HepG2 (cell line): ENCODE results near the gene SYS1. TPM values are rescaled to one million over a fixed set of nuclear protein-coding genes. Genes with fewer than 3 reads are reported as not detected.

Experiments used
- HCFC1 ChIP-seq: fragments of 150-350 bp; IDR thresholded peaks from 2 replicates; pipeline ENCODE4 v1.6.1; 2014; ENCODE audit warnings: low read depth, low read length
- HNRNPH1 ChIP-seq: fragments of 200-400 bp; formaldehyde crosslinking; optimal IDR thresholded peaks from 2 replicates; pipeline ENCODE3; 2017; ENCODE audit warnings: mild to moderate bottlenecking, low read depth, low read length
- JUND ChIP-seq: sonication (generic); formaldehyde crosslinking; IDR thresholded peaks from 2 replicates; pipeline ENCODE4 v1.8.0; 2022; ENCODE audit warnings: mild to moderate bottlenecking, missing genetic modification reagents
- KMT2B ChIP-seq: IDR thresholded peaks from 2 replicates; pipeline ENCODE4 v1.6.1; 2016; ENCODE audit warnings: missing genetic modification reagents, missing compliant biosample characterization
- MAZ ChIP-seq, 2 experiments: sonication (generic) in 1 of 2; formaldehyde crosslinking in 1 of 2; IDR thresholded peaks; 2 replicates each; pipeline versions ENCODE4 v1.5.0 to v1.6.1; 2012 to 2020; ENCODE audit warnings: low read depth in 2 of 2, mild to moderate bottlenecking in 2 of 2, borderline replicate concordance in 1 of 2, improper control_type of control experiment in 1 of 2, low read length in 1 of 2, missing genetic modification reagents in 1 of 2, moderate library complexity in 1 of 2
- MYC ChIP-seq: sonication (generic); formaldehyde crosslinking; IDR thresholded peaks from 2 replicates; pipeline ENCODE4 v1.9.0; 2021; ENCODE audit warnings: missing genetic modification reagents, borderline replicate concordance
- POLR2AphosphoS2 ChIP-seq: IDR thresholded peaks from 2 replicates; pipeline ENCODE4 v1.6.1; 2011; ENCODE audit warnings: low read depth, low read length, improper control_type of control experiment
- PTBP1 ChIP-seq: fragments of 200-400 bp; formaldehyde crosslinking; IDR thresholded peaks from 2 replicates; pipeline ENCODE4 v1.6.1; 2018; ENCODE audit warnings: low read length, low read depth; ENCODE audit not compliant: poor library complexity, severe bottlenecking
- RBM39 ChIP-seq: fragments of 200-400 bp; formaldehyde crosslinking; IDR thresholded peaks from one replicate; pipeline ENCODE4 v1.6.1; 2018; ENCODE audit warnings: antibody characterized with exemption, mild to moderate bottlenecking, low read depth, low read length; ENCODE audit not compliant: poor library complexity, severe bottlenecking
- SMARCE1 ChIP-seq: fragments of 450-650 bp; IDR thresholded peaks from 2 replicates; pipeline ENCODE4 v1.6.1; 2017; ENCODE audit warnings: borderline replicate concordance
- SMC3 ChIP-seq: IDR thresholded peaks from 2 replicates; pipeline ENCODE4 v1.6.1; 2011; ENCODE audit warnings: low read length, improper control_type of control experiment
- TAF1 ChIP-seq: sonication (generic); formaldehyde crosslinking; IDR thresholded peaks from 2 replicates; pipeline ENCODE4 v1.4.0; 2020; ENCODE audit warnings: missing genetic modification reagents
- TAF15 ChIP-seq: fragments of 200-400 bp; formaldehyde crosslinking; IDR thresholded peaks from one replicate; pipeline ENCODE4 v1.6.1; 2018; ENCODE audit warnings: mild to moderate bottlenecking, low read depth, low read length; ENCODE audit not compliant: poor library complexity, severe bottlenecking
- ZFP36L1 ChIP-seq: sonication (generic); formaldehyde crosslinking; IDR thresholded peaks from 2 replicates; pipeline ENCODE4 v1.8.0; 2022; ENCODE audit warnings: mild to moderate bottlenecking, missing genetic modification reagents, moderate library complexity
- ZMYM4 ChIP-seq: sonication (generic); formaldehyde crosslinking; IDR thresholded peaks from 2 replicates; pipeline ENCODE4 v1.8.1; 2023; ENCODE audit warnings: mild to moderate bottlenecking, missing genetic modification reagents
- ZNF589 ChIP-seq: sonication (generic); formaldehyde crosslinking; conservative IDR thresholded peaks from 2 replicates; pipeline ENCODE4 v1.8.0; 2022; ENCODE audit warnings: mild to moderate bottlenecking, moderate library complexity, missing genetic modification reagents
- ZNF83 ChIP-seq: sonication (generic); formaldehyde crosslinking; IDR thresholded peaks from 2 replicates; pipeline ENCODE4 v1.4.0; 2020; ENCODE audit warnings: missing genetic modification reagents, mild to moderate bottlenecking, borderline replicate concordance
- polyA plus RNA-seq, 8 experiments: library from polyadenylated mRNA; depleted of rRNA in 3 of 8; stranded (reverse) in 7 of 8; unstranded in 1 of 8; fragments of >200 nt; fragmentation: Illumina TruSeq in 4 of 8; extraction: Trizol in 4 of 8; gene quantifications; 2 replicates each; pipeline versions ENCODE4 v1.2.1 to v1.2.3, GENCODE V29; 2011 to 2016; ENCODE audit warnings: low read depth in 4 of 8, missing spikeins in 1 of 8, mixed read lengths in 1 of 8; ENCODE audit not compliant: insufficient read depth in 1 of 8
- total RNA-seq, 5 experiments: library from RNA; depleted of rRNA; stranded (reverse); fragments of >200 nt; fragmentation: Illumina TruSeq; extraction: Trizol; gene quantifications; 2 replicates each; pipeline ENCODE4 v1.2.3, GENCODE V29; 2016; ENCODE audit warnings: low read depth in 1 of 5
- TF ChIP-seq, protein P1 (sequence below): sonication (generic); formaldehyde crosslinking; IDR thresholded peaks from 2 replicates; pipeline ENCODE4 v1.8.1; 2023; ENCODE audit warnings: missing genetic modification reagents, mild to moderate bottlenecking, borderline replicate concordance
- TF ChIP-seq, protein P2 (sequence below): sonication (generic); formaldehyde crosslinking; IDR thresholded peaks from 2 replicates; pipeline ENCODE4 v1.5.0; 2020; ENCODE audit warnings: missing genetic modification reagents
- TF ChIP-seq, protein P3 (sequence below): sonication (generic); formaldehyde crosslinking; IDR thresholded peaks from 2 replicates; pipeline ENCODE4 v1.4.0; 2020; ENCODE audit warnings: missing genetic modification reagents

Gene SYS1
- total and polyA plus RNA-seq, 2 of the 13 experiments (the other 11 are each of a cell fraction or from before 2014, with no cell fraction given): 38.3 to 65.6 TPM

DNA sequence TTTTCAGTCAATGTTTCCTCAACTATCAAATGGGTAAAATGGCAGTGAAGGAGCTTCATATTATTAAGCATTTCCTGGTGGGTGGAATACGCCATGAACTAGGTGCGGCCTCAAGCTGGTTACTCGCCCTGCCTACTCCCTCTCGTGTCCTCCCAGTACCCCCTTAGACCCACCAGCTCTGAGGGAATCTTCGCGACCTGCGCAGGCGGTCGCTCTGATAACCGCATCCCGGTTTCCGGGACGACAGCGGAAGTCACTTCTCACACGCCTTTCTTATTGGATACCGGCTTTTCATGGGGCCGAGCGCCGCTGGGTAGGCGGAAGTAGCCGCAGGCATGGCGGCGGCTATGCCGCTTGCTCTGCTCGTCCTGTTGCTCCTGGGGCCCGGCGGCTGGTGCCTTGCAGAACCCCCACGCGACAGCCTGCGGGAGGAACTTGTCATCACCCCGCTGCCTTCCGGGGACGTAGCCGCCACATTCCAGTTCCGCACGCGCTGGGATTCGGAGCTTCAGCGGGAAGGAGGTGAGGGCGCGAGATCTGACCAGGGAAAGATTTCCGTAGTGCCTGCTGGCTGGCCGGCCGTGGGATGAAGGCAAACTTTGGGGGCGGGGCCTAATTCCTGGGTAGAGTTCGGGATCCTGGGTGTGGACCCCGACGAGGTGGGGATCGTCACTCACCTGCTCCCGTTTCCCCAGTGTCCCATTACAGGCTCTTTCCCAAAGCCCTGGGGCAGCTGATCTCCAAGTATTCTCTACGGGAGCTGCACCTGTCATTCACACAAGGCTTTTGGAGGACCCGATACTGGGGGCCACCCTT, 53.1 kb downstream of the SYS1 start, which contains the start of gene PIGT (continued):
- TF ChIP-seq HCFC1 (peak; percentile 63), TAF1 (CRISPR knock-in tag) (peak; percentile 95), KMT2B (CRISPR knock-in tag) (peak; percentile 94), POLR2AphosphoS2 (no peak), RBM39 (peak; percentile 87), ZNF589 (CRISPR knock-in tag) (0 out of 2 replicates have a peak, but pooled peaks have one; percentile 69), JUND (CRISPR knock-in tag) (peak; percentile 73), SMARCE1 (no peak), TAF15 (no peak), SMC3 (no peak), ZMYM4 (CRISPR knock-in tag) (peak; percentile 95), MAZ (IDR thresholded peaks at IDR 0.05; ENCODE audit: borderline replicate concordance, low read depth, low read length) (no peak), MAZ (CRISPR knock-in tag; IDR thresholded peaks at IDR 0.05; ENCODE audit: low read depth) (peak; percentile 91), PTBP1 (peak; percentile 96), HNRNPH1 (peak; percentile 74), ZNF83 (CRISPR knock-in tag) (peak; percentile 91; the same call in 1 of the 2 replicates), MYC (peak; percentile 92; the same call in 1 of the 2 replicates), ZFP36L1 (CRISPR knock-in tag) (peak; percentile 75; the same call in 1 of the 2 replicates)
- TF ChIP-seq, protein P1, sequence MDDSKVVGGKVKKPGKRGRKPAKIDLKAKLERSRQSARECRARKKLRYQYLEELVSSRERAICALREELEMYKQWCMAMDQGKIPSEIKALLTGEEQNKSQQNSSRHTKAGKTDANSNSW: no peak
- TF ChIP-seq, protein P2, sequence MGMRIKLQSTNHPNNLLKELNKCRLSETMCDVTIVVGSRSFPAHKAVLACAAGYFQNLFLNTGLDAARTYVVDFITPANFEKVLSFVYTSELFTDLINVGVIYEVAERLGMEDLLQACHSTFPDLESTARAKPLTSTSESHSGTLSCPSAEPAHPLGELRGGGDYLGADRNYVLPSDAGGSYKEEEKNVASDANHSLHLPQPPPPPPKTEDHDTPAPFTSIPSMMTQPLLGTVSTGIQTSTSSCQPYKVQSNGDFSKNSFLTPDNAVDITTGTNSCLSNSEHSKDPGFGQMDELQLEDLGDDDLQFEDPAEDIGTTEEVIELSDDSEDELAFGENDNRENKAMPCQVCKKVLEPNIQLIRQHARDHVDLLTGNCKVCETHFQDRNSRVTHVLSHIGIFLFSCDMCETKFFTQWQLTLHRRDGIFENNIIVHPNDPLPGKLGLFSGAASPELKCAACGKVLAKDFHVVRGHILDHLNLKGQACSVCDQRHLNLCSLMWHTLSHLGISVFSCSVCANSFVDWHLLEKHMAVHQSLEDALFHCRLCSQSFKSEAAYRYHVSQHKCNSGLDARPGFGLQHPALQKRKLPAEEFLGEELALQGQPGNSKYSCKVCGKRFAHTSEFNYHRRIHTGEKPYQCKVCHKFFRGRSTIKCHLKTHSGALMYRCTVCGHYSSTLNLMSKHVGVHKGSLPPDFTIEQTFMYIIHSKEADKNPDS (CRISPR knock-in tag): peak; percentile 91
- TF ChIP-seq, protein P3, sequence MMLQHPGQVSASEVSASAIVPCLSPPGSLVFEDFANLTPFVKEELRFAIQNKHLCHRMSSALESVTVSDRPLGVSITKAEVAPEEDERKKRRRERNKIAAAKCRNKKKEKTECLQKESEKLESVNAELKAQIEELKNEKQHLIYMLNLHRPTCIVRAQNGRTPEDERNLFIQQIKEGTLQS (CRISPR knock-in tag): peak; percentile 44; the same call in 1 of the 2 replicates
